PC-3 (cell line): Measurements from ENCODE around the gene MPPED1. TPM values are rescaled to one million over a fixed set of nuclear protein-coding genes. Genes with fewer than 3 reads are reported as not detected.

Experiments
- ATAC-seq: fragments of 200-7000 bp; cut with Tn5 transposase; 2 replicates; pipeline ENCODE4 v1.9.1; 2020; ENCODE audit warnings: mild to moderate bottlenecking, moderate library complexity
- BruUV-seq: library from RNA; stranded (reverse); fragments of 400-500 nt; replicated peaks from 2 replicates; lab custom pipeline; 2021; lab: Mats Ljungman, UMichigan
- CTCF ChIA-PET: fragments of 300-600 bp; sonication (Branson Sonifier 250); formaldehyde crosslinking; loops from one replicate; lab custom pipeline; 2022; ENCODE audit warnings: antibody characterized with exemption; lab: Charles Lee
- POLR2A ChIA-PET: fragments of 300-600 bp; sonication (Branson Sonifier 250); formaldehyde crosslinking; loops from one replicate; lab custom pipeline; 2022; ENCODE audit warnings: antibody characterized with exemption; ENCODE audit not compliant: unreplicated experiment; lab: Charles Lee
- DNase-seq: peaks from one replicate; pipeline ENCODE4 v3.0.0-alpha.2; 2015
- H2AFZ ChIP-seq: fragments of 300-600 bp; sonication (generic); 2 replicates; pipeline ENCODE4 v1.6.0; 2016; ENCODE audit warnings: antibody characterized with exemption, low read length
- H3F3A ChIP-seq: fragments of 300-600 bp; sonication (generic); one replicate; pipeline ENCODE4 v1.6.0; 2017; ENCODE audit warnings: antibody characterized with exemption, low read length, control low read depth, mild to moderate bottlenecking; ENCODE audit not compliant: unreplicated experiment
- H3K27ac ChIP-seq: fragments of 300-600 bp; sonication (generic); 2 replicates; pipeline ENCODE4 v1.5.1; 2016; ENCODE audit warnings: mild to moderate bottlenecking, low read length
- H3K27me3 ChIP-seq: fragments of 300-600 bp; sonication (generic); 2 replicates; pipeline ENCODE4 v1.6.1; 2016; ENCODE audit warnings: low read length, mixed read lengths
- H3K36me3 ChIP-seq: fragments of 300-600 bp; sonication (generic); 2 replicates; pipeline ENCODE4 v1.6.1; 2016; ENCODE audit warnings: low read depth, mixed run types, low read length, mixed read lengths
- H3K4me1 ChIP-seq: fragments of 300-600 bp; sonication (generic); 2 replicates; pipeline ENCODE4 v1.5.1; 2016; ENCODE audit warnings: low read length; ENCODE audit not compliant: insufficient read depth
- H3K4me2 ChIP-seq: fragments of 300-600 bp; sonication (generic); 2 replicates; pipeline ENCODE4 v1.6.0; 2016; ENCODE audit warnings: low read length
- H3K4me3 ChIP-seq: fragments of 300-600 bp; sonication (generic); 2 replicates; pipeline ENCODE4 v1.5.1; 2016; ENCODE audit warnings: mild to moderate bottlenecking, low read length, mixed read lengths
- H3K79me2 ChIP-seq: fragments of 300-600 bp; sonication (generic); 2 replicates; pipeline ENCODE4 v1.6.1; 2017; ENCODE audit warnings: low read length, mixed read lengths
- H3K9ac ChIP-seq: fragments of 300-600 bp; sonication (generic); 2 replicates; pipeline ENCODE4 v1.6.0; 2016; ENCODE audit warnings: mild to moderate bottlenecking, low read length
- H3K9me2 ChIP-seq: fragments of 300-600 bp; sonication (generic); replicated peaks from 2 replicates; pipeline ENCODE4 v1.6.1; 2016; ENCODE audit warnings: mixed run types, low read length, mixed read lengths
- H3K9me3 ChIP-seq: fragments of 300-600 bp; sonication (generic); 2 replicates; pipeline ENCODE4 v1.6.1; 2016; ENCODE audit warnings: low read length, mixed read lengths
- H4K20me1 ChIP-seq: fragments of 300-600 bp; sonication (generic); 2 replicates; pipeline ENCODE4 v1.6.1; 2016; ENCODE audit warnings: low read length, mixed read lengths
- CTCF ChIP-seq: fragments of 300-600 bp; sonication (generic); conservative IDR thresholded peaks from 2 replicates; pipeline ENCODE4 v1.5.1; 2017; ENCODE audit warnings: antibody characterized with exemption, low read depth, mild to moderate bottlenecking, low read length
- EZH2 ChIP-seq: fragments of 300-600 bp; sonication (generic); IDR thresholded peaks from one replicate; pipeline ENCODE4 v1.6.1; 2017; ENCODE audit warnings: antibody characterized with exemption, mild to moderate bottlenecking, low read length; ENCODE audit not compliant: unreplicated experiment
- EZH2phosphoT487 ChIP-seq: fragments of 300-600 bp; sonication (generic); IDR thresholded peaks from 2 replicates; pipeline ENCODE4 v1.6.1; 2018; ENCODE audit warnings: mild to moderate bottlenecking, antibody characterized with exemption, low read length, borderline replicate concordance
- intact Hi-C: fragments of 100-400 bp; cut with micrococcal nuclease; formaldehyde crosslinking; loops from 2 replicates; pipeline ENCODE4 v1.9.0; 2023
- total RNA-seq: library from RNA; depleted of rRNA; stranded (reverse); fragments of >200 nt; gene quantifications from 2 replicates; pipeline ENCODE4 v1.2.3, GENCODE V29; 2014

MPPED1 gene
- total RNA-seq, 1 experiment from 2014 or later: not detected

- ATAC-seq: no peak
- intact Hi-C loops: no loop called here
- H3K27me3 ChIP-seq: no peaks in the 10 kb centered on the region; the same call in 1 of the 2 replicates
Measured at GRCh38 chr22:43398910-43399309, 12.9 kb upstream of the MPPED1 start.

GRCh38 chr22:43399338-43399979 is 12.4 kb upstream of the MPPED1 start:
- no peaks in the 10 kb centered on the region for H4K20me1 ChIP-seq
- no peaks in the 10 kb centered on the region for H3K9me2 ChIP-seq
- BruUV-seq: no TSS peak
- H2AFZ ChIP-seq: no peak overlapping the region
- H3K9ac ChIP-seq: no peak overlapping the region
- no peaks in the 10 kb centered on the region for H3K36me3 ChIP-seq
- no peak for DNase-seq
- no peaks in the 10 kb centered on the region for H3K79me2 ChIP-seq
- H3K27me3 ChIP-seq: no peaks in the 10 kb centered on the region; the same call in 1 of the 2 replicates
- H3K4me2 ChIP-seq: no peak overlapping the region
- H3K4me3 ChIP-seq: no peak overlapping the region
- no peaks in the 10 kb centered on the region for H3K9me3 ChIP-seq
- ChIA-PET CTCF (no interaction called here), POLR2A (no interaction called here)
- no peaks in the 10 kb centered on the region for H3F3A ChIP-seq
- intact Hi-C loops: no loop called here
- TF ChIP-seq EZH2 (no peak), EZH2phosphoT487 (no peak), CTCF (no peak)
- H3K27ac ChIP-seq: no peak overlapping the region
- ATAC-seq: no peak
- H3K4me1 ChIP-seq: no peaks in the 10 kb centered on the region

More at GRCh38 chr22:43398910-43399309, 12.9 kb upstream of the MPPED1 start:
- no peaks in the 10 kb centered on the region for H3K9me2 ChIP-seq
- no peaks in the 10 kb centered on the region for H3K79me2 ChIP-seq
- H3K4me1 ChIP-seq: no peaks in the 10 kb centered on the region
- no peaks in the 10 kb centered on the region for H3F3A ChIP-seq
- H2AFZ ChIP-seq: no peak overlapping the region
- H3K4me2 ChIP-seq: no peak overlapping the region
- ChIA-PET POLR2A (no interaction called here), CTCF (no interaction called here)
- H3K36me3 ChIP-seq: no peaks in the 10 kb centered on the region
- BruUV-seq: no TSS peak
- TF ChIP-seq EZH2phosphoT487 (no peak), EZH2 (no peak), CTCF (no peak)
- no peak overlapping the region for H3K4me3 ChIP-seq
- H3K27ac ChIP-seq: no peak overlapping the region
- no peaks in the 10 kb centered on the region for H3K9me3 ChIP-seq
- no peaks in the 10 kb centered on the region for H4K20me1 ChIP-seq
- no peak overlapping the region for H3K9ac ChIP-seq
- DNase-seq: no peak

- no peaks in the 10 kb centered on the region; the same call in 1 of the 2 replicates for H3K27me3 ChIP-seq
- no peak for DNase-seq
- ATAC-seq: no peak
- no peaks in the 10 kb centered on the region for H3K4me1 ChIP-seq
- H3K36me3 ChIP-seq: no peaks in the 10 kb centered on the region
- no peak overlapping the region for H3K27ac ChIP-seq
- H3K4me3 ChIP-seq: no peak overlapping the region
- ChIA-PET POLR2A (no interaction called here), CTCF (no interaction called here)
- H3F3A ChIP-seq: no peaks in the 10 kb centered on the region
- no TSS peak for BruUV-seq
- intact Hi-C loops: no loop called here
- H4K20me1 ChIP-seq: no peaks in the 10 kb centered on the region
- H3K9me3 ChIP-seq: no peaks in the 10 kb centered on the region
- no peak overlapping the region for H2AFZ ChIP-seq
- H3K9me2 ChIP-seq: no peaks in the 10 kb centered on the region
- no peaks in the 10 kb centered on the region for H3K79me2 ChIP-seq
- H3K4me2 ChIP-seq: no peak overlapping the region
- H3K9ac ChIP-seq: no peak overlapping the region
- TF ChIP-seq EZH2 (no peak), CTCF (no peak), EZH2phosphoT487 (no peak)
Measured at GRCh38 chr22:43399980-43400358, 11.8 kb upstream of the MPPED1 start.
